ENCODE results near the gene DEPDC1.
"Not testable (repeated sequence)": the region's sequence is repeated elsewhere in the genome, so short reads cannot be mapped to it uniquely, and the experiment has no call there.

Gene DEPDC1, protein sequence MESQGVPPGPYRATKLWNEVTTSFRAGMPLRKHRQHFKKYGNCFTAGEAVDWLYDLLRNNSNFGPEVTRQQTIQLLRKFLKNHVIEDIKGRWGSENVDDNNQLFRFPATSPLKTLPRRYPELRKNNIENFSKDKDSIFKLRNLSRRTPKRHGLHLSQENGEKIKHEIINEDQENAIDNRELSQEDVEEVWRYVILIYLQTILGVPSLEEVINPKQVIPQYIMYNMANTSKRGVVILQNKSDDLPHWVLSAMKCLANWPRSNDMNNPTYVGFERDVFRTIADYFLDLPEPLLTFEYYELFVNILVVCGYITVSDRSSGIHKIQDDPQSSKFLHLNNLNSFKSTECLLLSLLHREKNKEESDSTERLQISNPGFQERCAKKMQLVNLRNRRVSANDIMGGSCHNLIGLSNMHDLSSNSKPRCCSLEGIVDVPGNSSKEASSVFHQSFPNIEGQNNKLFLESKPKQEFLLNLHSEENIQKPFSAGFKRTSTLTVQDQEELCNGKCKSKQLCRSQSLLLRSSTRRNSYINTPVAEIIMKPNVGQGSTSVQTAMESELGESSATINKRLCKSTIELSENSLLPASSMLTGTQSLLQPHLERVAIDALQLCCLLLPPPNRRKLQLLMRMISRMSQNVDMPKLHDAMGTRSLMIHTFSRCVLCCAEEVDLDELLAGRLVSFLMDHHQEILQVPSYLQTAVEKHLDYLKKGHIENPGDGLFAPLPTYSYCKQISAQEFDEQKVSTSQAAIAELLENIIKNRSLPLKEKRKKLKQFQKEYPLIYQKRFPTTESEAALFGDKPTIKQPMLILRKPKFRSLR

DNA sequence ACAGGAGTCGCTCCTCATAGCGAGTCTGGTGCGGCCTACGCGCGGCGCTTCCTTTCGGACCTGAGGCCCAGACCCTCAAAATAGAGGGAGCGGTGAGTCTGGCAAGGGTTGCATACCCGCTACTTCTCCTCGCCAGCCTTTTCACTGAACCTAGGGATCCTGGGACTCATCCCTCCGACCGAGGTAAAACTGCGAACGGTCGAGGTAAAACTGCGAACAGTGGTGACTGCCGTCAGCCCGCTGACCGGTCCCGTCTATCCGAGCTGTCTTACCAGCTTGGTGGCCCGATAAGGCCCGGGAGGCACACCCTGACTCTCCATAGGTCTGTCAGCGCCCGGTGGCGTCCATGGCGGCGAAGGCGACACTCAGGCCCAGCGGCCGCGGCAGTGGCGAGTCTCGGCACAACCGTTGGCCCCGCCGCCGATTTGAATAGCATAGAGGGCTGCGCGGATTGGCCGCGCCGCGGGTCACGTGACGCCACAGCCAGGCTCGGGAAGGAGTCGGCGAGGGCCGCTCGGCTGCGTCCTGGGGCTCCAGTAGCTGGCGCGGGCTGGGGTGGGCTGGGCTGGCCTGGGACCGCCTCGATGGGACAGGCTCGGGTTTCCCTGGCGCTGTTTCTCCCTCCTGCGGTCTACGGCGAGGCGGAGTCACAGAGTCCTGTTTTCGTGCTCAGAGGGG is at the start of gene DEPDC1:
Gene DEPDC1 (minus strand): TSS at position 403 of the 678 bp plus-strand sequence. CDS start 83 bp downstream, at position 320.
- DNase-seq = peak; percentile 95

- no peak for DNase-seq
These were observed 47.8 kb upstream of the DEPDC1 start for GRCh38 chr1:68544651-68545050.

DNA sequence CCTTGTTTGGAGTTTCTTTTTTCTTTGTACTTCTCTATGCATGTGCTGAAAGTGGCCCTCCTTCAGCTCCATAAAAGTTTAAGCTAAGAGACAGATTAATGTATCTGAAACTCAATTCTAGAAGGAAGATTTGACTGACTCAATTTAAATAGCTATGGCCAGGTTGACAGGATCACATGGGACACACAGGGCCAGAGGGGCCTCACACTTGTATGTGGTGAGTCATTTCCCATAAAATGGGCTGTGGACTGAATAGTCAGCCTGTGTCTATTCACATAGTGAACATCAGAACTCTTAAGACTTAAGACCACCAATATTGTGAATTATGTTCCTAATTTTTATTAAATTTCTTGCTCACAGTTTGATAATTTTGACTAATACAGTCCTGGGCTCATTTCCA is 45.7 kb upstream of the DEPDC1 start:
- DNase-seq = no peak

DNA sequence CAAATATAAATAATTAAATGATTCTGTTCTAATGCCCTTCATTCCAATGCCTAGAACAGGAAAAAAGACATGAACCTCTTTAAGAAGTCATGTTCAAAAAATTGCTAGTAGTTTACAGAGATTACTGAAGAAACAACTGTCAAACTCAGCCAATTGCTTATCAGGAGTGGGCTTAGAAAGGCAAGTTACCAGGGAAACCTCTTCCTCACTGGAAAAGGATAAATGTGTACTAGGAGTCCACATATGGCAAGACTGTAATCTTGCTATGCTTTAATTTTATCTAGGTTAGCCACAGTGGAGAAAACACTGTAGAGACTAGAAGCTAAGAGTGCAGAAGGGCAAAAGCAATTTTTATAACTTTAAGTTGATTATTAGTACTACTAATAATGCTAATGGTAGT is 42.1 kb upstream of the DEPDC1 start:
- no peak for DNase-seq

GRCh38 chr1:68528243-68528642 is 31.4 kb upstream of the DEPDC1 start:
- DNase-seq = no peak

DNA sequence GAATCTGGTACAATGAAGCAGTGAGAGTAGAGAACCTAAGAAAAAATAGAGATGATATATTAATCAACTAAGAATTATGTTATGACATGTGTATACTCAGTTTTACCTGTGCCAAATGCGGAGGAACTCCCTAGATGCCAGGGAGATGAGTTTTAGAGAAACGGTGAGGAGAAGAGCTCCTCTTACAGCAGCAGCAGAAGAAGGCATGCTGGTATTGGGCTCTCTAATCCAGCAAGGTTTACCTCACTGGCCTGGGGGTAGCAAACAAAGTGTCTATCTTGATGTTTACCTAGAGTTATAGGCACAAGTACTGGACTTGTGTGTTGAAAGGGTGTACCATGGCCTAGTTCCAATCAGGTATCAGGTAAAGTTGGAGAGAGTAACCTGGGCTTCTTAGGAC is 28.9 kb upstream of the DEPDC1 start:
- no peak for DNase-seq

DNA sequence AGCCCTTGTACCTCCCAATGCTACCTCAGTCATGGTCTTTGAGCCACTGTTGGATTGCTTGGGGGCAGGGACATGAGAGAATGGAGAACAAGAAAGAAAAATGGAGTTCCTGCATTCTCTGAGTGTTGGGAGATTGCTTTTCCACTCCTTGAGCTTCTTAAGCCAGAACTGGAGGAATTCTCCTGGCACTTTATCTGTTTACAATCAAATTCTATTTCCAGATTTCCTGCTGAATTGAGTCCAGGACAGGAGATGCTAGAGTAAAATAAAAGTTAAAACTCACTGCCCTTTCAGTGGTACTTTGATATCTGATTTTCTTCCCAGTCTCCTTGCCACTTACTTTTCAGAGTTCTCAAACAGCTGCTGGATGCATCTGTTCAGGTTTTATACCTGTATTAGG is 24.4 kb upstream of the DEPDC1 start:
- no peak for DNase-seq

DNA sequence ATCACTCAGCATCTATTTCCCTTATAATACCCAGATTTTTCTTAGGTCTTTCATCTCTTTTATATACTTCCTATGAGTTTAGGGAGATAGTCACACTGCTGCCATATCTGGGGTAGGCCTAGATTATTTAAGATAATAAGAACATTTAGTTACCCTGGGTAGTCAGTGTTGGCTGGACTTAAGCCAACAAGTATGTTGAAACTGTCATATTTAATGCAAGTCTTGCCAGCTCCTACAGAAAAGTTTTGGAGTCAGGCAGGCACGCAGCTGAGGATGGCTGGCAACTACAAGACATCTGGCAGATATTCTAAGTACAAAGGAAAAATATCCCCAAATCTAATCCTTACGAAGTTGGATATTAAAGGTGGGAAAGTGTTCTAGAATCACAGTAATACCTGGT is 19.2 kb upstream of the DEPDC1 start:
- DNase-seq = no peak

DNA sequence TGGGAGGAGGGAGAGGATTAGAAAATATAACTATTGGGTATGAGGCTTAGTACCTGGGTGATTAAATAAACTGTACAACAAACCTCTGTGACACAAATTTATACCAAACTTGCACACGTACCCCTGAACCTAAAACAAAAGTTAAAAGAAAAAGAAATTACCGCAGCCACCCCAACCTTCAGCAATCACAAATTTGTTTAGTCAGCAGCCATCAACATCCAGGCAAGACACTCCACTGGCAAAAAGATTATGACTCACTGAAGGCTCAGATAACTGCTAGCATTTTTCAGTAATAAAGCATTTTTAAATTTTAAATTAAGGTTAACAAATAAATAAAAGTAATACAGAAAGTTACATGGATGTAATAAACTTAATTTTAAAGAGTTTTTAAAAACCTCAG is 14.4 kb upstream of the DEPDC1 start:
- no peak for DNase-seq

DNA sequence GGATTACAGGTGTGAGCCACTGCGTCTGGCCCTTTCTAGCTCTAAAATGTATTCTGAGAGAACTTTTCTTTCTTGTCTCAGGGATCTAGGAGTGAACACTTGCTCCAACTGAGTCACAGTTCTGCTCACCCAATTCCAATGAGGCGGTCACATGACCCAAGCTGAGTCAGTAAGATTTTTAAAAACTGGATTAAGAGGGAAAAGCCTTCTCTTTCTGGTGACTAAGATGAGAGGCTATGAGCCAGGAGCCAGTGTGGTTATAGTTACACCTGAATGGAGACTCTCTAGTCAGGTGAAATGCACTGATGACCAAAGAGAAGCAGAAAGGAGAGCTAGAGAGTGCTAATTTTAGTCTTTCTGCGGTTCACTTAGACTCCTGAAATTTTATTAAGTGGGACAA is 9.5 kb upstream of the DEPDC1 start:
- no peak for DNase-seq

- DNase-seq = no peak
These were observed 6.2 kb upstream of the DEPDC1 start for GRCh38 chr1:68503085-68503484.

DNA sequence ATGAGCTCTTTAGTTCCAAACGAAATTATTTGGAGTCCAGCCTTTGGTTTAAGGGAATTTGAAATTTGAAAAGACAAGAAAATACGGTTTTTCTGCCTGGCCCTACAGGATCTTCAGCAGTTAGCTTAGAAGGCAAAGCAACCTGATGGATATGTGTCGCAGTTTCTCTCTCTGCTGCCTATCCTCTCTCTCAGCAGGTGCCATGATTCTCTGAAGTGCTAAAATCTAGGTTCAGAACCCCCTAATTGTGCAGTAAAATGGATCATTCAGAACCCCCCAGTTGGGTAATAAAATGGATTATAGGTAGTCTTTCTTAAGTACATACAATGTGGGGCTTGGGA is 446 bp upstream of the DEPDC1 start:
- DNase-seq = no peak

- DNase-seq = no peak
These were observed 758 bp downstream of the DEPDC1 start for GRCh38 chr1:68495968-68496679.

DNA sequence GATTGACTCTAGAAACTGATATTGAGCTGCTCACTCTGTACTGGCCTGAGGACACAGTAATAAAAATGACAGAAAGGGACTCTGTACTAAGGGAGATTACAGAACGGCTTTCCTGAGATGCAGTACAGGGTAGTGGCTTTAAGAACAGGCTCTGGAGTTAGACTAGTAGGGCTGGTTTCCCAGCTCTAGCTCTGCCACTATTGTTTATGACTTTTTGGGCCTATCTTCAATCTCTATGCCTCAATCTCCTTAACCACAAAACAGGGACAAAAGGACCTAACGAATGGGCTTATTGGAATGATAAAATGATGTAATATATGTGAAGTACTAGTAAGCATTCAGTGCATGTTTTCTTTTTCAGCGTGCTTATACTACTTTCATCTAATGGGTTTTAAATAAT is 1.4 kb downstream of the DEPDC1 start:
- DNase-seq = no peak

DNA sequence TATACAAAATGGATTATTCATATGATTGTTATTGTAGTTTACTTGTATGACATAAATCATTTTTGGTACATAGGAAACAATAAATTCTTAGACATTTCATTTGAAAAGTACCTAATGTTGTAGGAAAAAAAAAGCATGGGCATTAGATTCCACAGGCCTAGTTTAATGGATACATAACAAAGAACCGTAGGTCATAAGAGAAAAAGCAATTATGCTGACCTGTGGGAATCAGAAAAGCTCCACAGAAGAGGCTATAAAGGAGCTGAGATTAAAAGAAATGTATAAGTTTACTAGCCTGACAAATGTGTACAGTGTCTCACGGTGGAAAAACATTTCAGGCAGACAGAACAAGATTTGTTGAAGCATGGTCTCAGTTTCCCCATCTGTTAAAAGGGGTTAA is 3.7 kb downstream of the DEPDC1 start:
- DNase-seq = no peak

DNA sequence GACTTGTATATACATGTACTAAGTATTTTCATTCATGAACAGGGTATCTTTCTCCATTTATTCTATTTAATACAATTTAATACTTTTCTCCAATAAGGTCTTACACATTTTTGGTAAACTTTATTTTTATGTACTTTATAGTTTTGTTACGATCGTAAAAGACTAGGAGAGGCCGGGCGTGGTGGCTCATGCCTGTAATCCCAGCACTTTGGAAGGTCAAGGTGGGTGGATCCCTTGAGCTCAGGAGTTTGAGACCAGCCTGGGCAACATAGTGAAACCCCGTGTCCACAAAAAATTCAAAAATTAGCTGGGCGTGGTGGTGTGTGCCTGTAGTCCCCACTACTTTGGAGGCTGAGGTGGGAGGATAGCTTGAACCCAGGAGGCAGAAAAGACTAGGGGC is 4.6 kb downstream of the DEPDC1 start:
- DNase-seq = not testable (repeated sequence)

DNA sequence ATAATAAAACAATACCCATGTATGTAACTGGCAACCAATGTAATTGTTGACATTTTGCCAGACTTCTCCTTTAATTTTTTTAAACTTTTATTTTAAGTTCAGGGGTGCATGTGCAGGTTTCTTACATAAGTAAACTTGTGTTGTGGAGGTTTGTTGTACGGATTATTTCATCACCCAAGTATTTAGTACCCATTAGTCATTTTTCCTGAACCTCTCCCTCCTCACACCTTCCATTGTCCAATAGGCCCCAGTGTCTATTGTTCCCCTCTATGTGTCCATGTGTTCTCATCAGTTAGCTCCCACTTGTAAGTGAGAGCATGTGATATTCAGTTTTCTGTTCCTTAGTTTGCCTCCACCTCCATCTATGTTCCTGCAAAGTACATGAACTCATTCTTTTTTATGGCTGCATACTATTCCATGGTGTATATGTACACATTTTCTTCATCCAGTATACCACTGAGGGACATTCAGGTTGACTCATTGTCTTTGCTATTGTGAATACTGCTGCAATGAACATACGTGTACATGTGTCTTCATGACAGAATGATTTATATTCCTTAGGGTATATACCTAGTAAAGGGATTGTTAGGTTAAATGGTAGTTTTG is 6.7 kb downstream of the DEPDC1 start:
- no peak for DNase-seq

GRCh38 chr1:68485431-68486022 is 11.4 kb downstream of the DEPDC1 start:
- DNase-seq = no peak

DNA sequence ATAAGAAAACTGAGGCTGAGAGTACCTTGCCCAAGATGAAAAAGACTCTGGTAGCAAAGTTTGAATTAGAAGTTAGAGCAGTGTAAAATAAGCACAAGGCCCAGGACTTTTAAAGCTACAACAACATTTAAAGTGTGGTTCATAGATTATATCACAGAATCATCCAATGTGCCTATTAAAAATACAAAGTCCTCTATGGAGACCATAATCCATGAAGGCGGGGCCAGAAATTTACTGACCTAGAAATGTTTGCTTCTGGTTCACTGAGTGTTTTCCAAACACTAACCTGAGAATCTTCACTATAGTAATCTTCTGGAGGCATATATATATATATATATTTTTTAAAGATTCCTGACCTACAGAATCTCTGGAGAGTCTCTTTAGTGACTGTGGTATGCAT is 12.3 kb downstream of the DEPDC1 start:
- DNase-seq = no peak

GRCh38 chr1:68481041-68481440 is 15.8 kb downstream of the DEPDC1 start:
- no peak for DNase-seq

GRCh38 chr1:68479501-68479900 is 17.4 kb downstream of the DEPDC1 start:
- no peak for DNase-seq

DNA sequence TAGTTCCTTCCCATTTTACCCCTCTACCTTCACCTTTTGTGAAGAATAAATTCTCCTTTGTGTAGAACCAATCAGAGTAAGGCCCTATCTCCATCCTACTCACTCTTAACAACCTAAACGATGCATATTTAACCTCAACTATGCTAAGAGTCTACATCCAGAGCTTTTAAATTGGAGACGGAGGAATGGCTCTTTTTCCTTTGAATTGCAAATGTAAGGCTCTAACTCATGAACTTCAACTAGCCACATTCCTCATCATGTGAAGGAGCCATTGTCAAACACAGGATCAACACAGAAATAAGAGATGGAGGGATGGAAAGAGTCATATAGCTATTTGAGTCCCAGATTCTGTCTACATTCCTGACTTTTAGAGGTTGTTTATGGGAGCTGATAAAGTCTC is 18.2 kb downstream of the DEPDC1 start:
- DNase-seq = no peak

Measured in COR-L47 (cell line).